Gastrocnemius medialis (tissue), 4 donors: ENCODE results near the gene TUSC2.

Source experiments
- CTCF ChIP-seq, 5 experiments: fragments of 450-650 bp in 3 of 5; fragments of 200-600 bp in 2 of 5; sonication (generic) in 2 of 5; IDR thresholded peaks in 4 of 5; conservative IDR thresholded peaks in 1 of 5; 1 replicate in 4 of 5; 2 replicates in 1 of 5; pipeline ENCODE4 v1.5.1; 2016 to 2019; ENCODE audit warnings: antibody characterized with exemption in 5 of 5, mild to moderate bottlenecking in 3 of 5, moderate library complexity in 3 of 5
- POLR2A ChIP-seq, 2 donors: fragments of 450-650 bp; IDR thresholded peaks; one replicate each; pipeline ENCODE4 v1.6.1; 2017; ENCODE audit warnings: antibody characterized with exemption in 2 of 2, mild to moderate bottlenecking in 2 of 2, moderate library complexity in 2 of 2

- TF ChIP-seq CTCF (IDR thresholded peaks at IDR 0.05 in 4 of 5, conservative IDR thresholded peaks at IDR 0.05 in 1 of 5): no peak
- no peak for TF ChIP-seq POLR2A (IDR thresholded peaks at IDR 0.05)
These were observed 6.5 kb upstream of the TUSC2 start for GRCh38 chr3:50334339-50335075.
